Measurements from ENCODE around the gene EFHC2.

Gene EFHC2, protein sequence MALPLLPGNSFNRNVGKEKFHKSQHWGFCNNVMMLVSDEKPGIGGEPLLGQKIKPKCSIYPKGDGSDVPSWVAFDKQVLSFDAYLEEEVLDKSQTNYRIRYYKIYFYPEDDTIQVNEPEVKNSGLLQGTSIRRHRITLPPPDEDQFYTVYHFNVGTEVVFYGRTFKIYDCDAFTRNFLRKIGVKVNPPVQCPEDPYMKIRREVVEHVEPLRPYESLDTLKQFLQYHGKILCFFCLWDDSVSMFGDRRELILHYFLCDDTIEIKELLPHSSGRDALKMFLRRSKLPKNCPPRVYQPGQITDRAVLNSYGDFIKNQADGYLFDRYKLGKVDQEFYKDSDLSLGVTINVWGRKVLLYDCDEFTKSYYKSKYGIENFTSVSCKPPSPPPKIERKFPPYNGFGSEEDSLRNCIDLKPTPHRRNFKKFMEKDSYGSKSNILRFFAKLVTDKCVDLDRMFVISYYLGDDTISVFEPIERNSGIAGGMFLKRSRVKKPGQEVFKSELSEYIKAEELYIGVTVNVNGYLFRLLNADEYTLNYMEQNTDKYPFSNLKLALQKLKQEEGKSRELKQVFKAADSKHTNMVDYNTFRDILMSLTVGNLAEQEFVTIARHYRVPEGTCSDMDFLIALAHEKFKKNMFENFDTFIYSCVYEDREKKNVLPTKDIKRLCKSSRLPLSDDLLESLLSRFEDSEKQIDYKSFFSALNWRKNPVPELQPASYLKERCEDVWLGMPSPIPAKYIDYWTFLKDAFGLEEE

DNA sequence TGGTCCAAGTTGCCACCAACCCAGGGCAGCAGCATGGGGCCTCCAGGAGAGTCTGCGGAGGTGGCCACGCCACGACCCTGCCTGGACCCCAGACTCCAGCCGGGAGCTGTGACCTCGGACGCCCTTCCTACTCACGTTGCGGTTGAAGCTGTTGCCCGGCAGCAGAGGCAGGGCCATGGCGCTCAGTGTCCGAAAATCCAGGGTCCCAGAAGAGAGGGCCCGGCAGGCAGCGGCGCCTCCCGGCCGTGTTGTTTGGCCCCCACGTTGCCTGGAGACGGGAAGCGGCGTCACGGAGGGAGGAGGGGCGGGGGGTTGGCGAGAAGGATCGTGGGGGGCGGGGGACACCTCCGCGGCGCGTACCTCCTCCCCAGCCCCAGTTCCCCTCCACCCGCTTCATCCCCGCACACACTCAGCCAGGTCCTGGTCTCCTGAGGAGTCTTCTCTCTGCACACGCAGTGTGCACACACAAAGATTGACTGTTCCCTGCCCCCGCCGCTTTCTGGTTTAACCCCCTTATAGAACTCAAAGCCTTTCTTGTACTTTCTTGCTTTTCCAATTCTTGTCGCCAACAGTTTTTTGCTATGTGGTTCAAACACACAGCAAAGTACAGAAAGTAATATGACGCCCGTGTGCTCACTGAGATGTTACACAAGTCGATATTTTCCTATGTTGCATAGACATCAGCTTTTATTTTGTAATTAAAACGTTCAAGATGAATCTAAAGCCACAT lies at the start of gene EFHC2:
Gene EFHC2 (minus strand): TSS at position 261 of the 730 bp plus-strand sequence. CDS start 84 bp downstream, at position 177.
- DNase-seq (ENCODE audit: low read depth in 3 of 3), result peak; percentile 3 to 21 (median 6)

DNA sequence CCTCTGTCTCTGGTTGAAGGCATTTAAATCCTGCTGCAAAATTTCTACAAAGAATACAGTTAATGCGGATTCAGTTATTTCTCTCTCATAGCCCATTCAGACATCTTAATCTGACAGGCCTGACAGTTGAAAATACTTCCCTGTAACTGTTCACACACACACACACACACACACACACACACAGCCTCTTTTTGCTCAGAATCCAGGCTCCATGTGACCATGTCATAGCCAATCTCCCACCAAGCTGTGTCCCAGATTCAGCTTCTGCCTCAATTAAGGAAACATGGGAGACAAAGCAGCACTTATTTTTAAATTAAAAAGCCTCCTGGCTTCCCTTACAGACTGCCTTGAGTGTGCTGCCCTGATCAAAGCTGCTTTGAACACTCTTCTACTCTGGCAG lies 49.3 kb upstream of the EFHC2 start:
- DNase-seq (ENCODE audit: low read depth in 3 of 3), result no peak

DNA sequence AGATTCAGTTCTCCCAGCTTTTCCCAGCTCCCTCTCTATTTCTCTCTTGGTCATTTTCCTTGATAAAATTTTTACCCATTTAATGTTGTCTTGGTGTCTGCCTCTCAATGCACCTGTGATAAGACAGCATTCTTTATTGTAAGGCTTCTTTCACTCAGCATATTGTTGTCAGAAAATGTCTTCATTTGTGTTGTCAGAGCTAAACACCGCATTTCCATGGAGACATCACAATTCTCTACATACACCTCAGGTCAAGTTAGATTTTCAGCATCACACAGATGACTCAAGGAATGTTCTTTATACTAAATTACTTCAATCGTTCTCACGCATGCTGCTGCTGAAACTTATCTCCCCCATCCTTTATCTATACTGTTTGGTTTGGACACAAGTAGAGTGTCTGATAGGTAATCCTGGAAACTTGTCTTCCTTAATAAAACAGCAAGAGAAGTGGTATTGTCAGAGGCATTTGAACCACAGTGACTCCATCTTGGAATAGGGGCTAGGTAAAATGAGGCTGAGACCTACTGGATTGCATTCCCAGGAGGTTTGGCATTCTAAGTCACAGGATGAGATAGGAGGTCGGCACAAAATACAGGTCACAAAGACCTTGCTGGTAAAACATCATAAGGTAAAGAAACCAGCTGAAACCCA lies 41.3 kb upstream of the EFHC2 start:
- DNase-seq (ENCODE audit: low read depth in 3 of 3), result no peak

DNA sequence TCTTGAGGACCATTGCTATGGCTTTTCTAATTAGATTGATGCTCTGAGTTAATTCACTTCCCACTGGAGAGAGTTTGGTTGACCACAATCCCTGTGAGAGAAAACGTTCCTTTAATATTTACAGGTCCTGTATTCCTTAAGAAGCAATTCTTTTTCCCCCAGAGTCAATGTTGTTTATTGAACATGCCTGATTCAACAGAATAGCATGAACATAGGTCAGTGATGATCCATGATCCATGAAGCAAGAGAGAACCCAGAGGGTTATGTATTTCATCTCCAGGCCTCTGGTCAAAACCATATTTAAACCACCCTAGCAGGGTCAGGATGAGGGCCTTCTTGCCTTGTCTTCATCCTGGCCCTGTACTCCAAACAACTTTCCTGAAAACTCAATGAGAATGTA lies 39.4 kb upstream of the EFHC2 start:
- DNase-seq (ENCODE audit: low read depth in 3 of 3), result no peak

DNA sequence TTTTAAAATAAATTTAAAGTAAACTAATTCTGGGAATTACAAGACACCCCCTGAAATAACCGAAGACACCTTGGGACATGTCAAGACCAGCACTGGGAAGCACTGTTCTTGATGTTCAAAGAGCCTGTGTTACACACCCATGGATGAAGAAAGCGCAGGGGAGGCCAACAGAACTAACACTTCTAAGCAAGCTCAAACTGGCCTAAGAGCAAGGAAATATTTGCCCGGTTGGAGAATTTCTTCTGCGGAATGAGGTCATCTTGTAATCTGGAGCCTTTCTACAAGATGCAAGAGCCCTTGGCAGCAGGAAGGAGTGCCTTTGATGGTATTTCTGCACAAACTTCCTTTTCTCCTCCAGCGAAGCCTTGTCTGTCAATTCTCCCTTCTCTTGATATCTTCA lies 9.3 kb upstream of the EFHC2 start:
- DNase-seq (ENCODE audit: low read depth in 3 of 3), result no peak

DNA sequence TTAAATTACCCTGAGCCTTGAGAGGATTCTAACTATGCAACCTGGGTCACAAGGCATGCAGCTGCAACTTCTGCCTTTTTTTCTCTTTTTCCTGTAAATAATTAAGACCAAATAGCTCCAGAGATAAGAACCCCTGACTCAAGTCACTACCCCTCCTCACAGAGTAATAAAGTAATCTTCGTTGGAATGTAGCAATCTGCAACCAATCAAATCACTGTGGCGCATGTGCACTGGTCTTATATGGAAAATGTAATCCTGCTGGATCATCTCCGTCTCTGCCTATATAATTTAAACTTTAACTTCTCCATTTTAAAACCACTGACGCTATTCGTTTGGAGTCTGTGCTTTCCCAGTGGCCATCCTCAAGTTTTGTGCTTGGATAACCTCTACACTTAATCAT lies 6.1 kb upstream of the EFHC2 start:
- no peak for DNase-seq (ENCODE audit: low read depth in 3 of 3)

DNA sequence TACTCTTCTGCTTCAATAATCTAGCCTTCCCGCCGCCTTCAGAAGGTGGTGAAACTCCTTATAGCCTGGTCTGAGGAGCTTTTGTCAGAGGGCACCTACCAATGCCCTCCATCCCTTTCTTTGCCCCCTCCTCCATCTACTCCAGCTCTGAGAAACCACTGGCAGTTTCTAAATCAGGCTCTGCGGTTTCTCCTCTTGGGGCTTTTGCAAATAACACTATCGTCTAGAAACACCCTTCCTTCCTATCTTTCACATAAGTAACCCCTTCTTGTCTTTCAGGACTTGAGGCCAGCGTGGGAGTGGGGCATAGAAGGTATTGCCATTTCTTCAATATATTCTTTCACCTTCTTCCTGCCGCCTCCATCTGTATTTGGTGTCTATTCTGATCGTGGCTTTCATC lies 1.2 kb upstream of the EFHC2 start:
- DNase-seq (ENCODE audit: low read depth in 3 of 3), result no peak

DNA sequence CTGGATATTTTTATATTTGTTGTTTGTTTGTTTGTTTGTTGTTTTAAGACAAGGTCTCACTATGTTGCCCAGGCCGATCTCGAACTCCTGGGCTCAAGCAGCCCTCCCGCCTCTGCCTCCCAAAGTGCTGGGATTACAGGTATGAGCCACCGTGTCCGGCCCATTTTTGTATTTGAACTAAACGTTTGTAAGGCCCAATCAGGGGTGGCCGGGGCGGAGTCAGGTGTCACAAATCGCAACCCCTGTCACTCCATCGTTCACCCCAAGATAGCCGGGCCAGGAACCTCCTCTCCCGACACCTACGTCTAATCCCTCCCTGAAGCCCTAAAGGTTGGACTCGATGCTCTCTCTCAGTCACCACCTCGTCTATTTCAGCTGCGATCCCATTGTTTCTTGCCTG lies 722 bp upstream of the EFHC2 start:
- peak; percentile 8 to 29 (median 22) for DNase-seq (ENCODE audit: low read depth in 3 of 3)

DNA sequence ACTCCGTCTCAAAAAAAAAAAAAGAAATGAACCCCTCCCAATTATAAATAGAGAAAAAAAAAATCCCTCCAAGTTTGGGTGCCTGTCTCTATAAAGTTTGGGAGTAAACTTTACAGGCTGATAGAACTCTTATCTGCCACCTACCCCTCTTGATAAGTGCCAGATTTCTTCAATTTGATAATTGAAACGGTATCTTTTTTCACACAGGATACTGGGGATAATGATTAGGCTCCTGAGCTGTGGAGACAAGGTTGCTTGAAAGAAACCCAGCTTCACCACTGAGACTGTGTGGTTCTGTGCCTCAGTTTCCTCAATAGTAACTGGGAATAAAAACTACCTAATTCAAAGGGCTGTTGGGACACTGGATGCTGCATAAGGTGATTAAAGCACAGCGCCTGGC lies 606 bp downstream of the EFHC2 start:
- no peak for DNase-seq (ENCODE audit: low read depth in 3 of 3)

DNA sequence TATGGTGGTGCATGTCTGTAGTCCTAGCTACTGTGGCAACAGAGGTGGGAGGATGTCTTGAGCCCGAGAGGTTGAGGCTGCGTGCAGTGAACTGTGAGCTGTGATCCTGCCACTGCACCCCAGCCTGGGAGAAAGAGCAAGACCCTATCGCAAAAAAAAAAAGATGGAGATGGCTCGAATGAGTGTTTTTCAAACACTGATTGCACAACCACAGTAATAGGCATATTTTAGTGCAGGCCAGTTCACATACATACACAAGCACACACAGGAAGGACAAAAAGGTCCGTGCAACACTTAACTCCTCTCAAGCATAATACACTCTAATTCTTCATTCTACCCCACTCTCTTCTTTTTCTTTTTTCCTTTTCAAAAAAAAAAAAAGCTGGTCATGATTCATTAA lies 5.1 kb downstream of the EFHC2 start:
- no peak for DNase-seq (ENCODE audit: low read depth in 3 of 3)

DNA sequence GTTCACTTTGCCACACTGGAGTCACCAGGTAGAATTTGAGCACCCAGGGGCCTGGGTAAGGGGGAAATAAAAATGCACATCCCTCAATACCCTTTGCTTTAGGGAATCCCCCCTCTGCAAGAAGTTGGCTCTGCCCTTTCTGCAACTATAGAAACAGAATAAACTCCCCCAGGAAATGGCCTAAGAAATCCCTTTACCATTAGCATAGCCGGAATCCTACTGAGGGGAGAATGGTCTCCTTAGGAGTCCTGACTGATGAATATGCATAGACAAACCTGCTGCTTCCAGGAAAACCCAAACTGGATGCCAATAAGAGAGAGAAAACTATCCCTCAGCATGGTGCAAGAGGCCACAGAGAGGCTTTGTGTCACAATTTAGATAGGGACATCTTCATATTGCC lies 11.0 kb downstream of the EFHC2 start:
- DNase-seq (ENCODE audit: low read depth in 3 of 3), result no peak

DNA sequence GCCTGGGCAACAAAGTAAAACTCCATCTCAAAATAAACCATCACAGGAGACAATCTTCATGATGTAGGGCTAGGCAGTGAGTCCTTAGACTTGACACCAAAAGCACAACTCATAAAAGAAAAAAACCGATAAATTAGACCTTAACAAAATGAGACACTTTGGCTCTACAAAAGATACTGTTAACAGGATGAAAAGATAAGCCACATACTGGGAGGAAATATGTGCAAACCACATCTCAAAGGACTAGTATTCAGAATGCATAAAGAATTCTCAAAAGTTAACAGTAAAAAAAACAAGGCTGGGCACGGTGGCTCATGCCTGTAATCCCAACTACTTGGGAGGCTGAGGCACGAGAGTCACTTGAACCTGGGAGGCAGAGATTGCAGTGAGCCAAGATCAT lies 13.2 kb downstream of the EFHC2 start:
- no peak for DNase-seq (ENCODE audit: low read depth in 3 of 3)

DNA sequence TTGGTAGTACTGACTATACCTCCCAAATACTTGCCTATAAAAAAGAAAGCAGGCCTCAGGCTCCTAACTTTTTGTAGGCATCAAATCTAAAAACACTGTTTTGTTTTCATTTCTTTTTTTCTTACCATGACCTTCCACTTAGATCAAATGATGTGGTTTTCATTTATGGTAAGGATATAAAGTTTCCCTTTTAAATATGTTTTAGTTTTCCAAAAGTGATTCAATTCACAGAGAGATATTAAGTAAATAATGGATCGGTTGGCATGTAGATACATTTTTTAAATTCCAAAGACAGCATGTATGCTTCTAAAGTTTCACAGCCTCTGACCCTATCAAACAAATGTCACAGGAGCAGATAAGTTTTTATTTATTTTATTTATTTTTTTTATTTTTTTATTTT lies 23.9 kb downstream of the EFHC2 start:
- DNase-seq (ENCODE audit: low read depth in 3 of 3), result no peak

DNA sequence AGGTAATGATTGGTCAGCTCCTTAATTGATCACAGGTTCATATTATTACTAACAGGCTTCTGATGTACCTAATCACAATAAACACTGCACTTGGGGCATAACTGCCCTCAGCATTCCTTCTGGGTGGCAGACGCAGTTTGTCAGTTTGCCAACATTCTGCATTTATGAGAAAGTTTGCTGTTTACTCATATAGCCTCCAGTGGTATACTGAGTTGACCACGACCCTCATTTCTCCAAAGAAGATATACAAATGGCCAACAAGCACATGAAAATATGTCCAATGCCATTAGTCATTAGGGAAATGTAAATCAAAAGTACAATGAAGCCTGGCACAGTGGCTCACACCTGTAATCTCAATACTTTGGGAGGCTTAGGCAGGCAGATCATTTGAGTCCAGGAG lies 26.3 kb downstream of the EFHC2 start:
- no peak for DNase-seq (ENCODE audit: low read depth in 3 of 3)

DNA sequence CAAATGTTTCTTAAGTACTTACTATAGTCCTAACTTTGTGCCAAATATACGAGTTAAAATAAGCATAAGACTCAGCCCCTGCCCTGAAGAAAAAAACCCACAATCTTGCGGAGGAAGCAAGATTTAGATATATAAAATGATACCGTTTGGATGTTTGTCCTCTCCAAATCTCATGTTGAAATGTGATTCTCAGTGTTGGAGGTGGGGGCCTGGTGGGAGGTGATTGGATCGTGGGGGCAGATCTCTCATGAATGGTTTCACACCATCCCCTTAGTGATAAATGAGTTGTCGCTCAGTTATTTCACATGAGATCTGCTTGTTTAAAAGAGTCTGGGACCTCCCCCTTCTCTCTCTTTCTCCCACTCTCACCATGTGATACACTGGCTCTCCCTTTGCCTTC lies 28.7 kb downstream of the EFHC2 start:
- no peak for DNase-seq (ENCODE audit: low read depth in 3 of 3)

DNA sequence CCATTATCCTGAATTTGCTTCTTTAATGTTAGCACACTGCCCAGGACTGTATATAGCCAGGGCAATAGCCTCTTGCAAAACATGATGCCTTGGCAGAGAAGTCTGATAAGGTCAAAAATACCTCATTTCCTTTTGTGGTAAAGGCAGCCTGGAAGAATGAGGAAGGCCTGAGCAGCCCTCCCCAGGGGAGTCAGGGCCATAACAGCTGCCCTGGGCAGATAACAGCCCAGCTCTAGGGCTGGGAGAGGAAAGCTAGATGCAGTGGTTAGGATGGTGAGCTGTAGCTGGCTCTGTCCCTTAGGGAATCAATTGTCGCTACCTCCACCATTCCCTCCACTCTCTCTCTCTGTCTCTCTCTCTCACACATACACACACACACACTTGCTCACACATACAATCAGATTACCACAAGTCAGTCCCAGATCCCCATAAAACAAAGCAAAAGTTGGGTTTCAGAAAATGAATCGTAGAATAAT lies 29.2 kb downstream of the EFHC2 start:
- no peak for DNase-seq (ENCODE audit: low read depth in 3 of 3)

DNA sequence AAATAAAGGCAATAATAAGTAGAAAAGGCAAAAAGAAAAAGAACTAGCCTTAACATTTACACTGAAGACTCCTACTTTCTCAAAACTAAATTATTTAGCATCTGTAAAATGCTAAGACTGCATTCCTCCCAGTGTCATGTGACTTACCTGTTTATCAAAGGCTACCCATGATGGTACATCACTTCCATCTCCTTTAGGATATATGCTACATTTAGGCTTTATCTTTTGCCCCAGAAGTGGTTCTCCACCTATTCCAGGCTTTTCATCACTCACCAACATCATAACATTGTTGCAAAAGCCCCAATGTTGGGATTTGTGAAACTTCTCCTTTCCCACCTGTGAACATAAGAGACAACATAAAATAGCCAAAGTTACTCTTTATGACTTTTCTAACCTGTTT lies 31.1 kb downstream of the EFHC2 start:
- DNase-seq (ENCODE audit: low read depth in 3 of 3), result no peak

DNA sequence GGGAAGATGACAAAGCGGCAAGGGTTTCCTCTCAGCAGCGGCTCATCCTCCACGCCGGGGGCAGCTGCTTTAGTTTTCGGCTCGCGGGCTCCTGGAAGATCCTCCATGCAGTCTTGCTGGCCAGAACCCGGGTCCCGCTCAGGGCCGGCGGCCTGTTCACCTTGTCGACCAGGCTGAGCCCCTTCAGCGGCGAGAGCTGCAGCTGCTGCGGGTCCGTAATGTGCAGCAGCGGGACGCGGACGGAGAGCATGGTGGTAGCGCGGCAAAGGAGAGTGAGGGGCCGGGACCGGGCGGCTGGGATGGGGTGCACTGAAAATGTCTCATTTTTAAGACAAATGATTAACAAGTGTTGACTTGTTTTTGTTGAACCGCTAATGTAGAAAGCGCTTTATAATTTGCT lies 33.2 kb downstream of the EFHC2 start:
- DNase-seq (ENCODE audit: low read depth in 3 of 3), result no peak

DNA sequence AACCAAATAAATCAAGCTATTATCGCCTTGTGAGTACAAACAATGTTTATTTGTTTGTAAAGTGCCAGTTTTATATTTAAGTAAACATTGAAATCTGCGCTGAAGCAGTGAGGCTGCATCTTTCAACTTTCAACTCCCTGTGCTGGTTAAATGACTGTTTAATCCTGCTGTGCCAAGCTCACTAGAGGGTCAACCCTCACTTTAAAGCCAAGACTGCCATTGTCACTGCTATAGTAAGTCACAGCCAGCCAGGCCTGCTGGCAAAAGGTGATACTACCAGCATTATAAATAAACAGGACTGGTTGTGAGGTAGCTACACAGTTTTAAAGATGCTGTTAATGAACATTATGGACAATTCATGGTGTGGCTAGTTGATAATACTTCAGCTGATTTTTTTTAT lies 34.6 kb downstream of the EFHC2 start:
- no peak for DNase-seq (ENCODE audit: low read depth in 3 of 3)

DNA sequence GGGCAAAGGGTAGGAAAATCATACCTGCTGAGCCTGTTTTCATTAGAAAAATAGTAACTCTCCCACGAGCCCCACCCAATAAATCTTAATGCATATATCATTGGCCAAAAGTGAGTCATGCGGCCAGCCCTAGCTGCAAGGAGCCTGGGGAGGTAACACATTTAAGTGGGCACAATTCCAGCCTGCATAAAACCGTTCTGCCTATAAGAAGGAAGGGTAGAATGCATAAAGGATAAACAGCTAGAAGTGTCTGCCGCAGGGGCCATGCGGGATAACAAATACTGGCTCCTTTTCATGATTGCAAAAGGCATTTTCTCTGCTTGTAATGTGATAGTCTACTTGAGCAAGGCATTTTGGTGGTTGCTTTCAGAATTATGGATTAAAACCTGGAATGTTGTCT lies 37.1 kb downstream of the EFHC2 start:
- DNase-seq (ENCODE audit: low read depth in 3 of 3), result no peak

DNA sequence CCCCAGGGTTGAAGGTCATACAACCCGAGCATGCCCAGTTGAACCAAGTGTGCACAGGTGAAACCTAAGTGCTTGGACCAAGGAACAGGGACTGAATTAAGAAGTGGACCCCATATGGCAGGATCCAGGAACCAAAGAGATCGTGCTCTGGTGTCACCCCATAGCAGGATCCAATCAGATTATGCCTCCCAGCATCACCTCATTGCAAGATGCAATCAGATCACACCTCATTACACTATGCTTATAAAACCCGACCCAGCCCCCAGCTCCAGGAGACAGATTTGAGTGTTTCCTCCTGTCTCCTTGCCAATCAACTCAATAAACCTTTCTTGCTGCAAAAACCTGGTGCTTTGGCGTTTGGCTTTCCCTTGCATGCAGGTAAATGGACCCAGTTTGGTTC lies 37.6 kb downstream of the EFHC2 start:
- no peak for DNase-seq (ENCODE audit: low read depth in 3 of 3)

DNA sequence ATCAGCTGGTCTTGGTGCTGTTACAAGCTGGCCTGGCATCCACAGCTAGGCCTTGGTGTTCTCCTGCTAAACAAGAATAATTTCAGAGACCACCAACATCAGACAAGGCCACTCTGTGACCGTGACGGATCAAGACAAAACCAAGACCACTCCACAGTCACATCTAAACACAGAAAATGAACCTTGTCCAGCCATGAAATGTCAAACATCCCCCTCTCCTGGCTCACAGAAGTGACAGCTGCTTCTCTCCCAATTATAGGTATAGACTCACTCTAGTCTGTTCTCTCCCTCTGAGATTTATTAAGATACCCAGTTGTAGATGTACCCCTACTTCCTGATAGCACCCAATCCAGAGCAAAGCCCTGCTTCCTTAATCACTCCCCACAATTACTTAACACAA lies 40.4 kb downstream of the EFHC2 start:
- no peak for DNase-seq (ENCODE audit: low read depth in 3 of 3)

Data from stimulated activated CD4-positive, alpha-beta T cell treated with anti-CD3 and anti-CD28 coated beads, TNF-alpha, amount 100 ng/mL, for 48 hours (primary cell).